HFFc6 (cell line): ENCODE results near the gene ICAM1. TPM values are rescaled to one million over a fixed set of nuclear protein-coding genes. Genes with fewer than 3 reads are reported as not detected.
A peak's percentile ranks its signal among the peaks of the same experiment; 100 is the strongest.

Experiments used
- DNase-seq: peaks from one replicate; pipeline ENCODE4 v3.0.0-alpha.2; 2018
- H3K27ac Mint-ChIP-seq: 2 replicates; pipeline ENCODE4 v1.8.0; 2020; ENCODE audit warnings: mild to moderate bottlenecking, mixed read lengths
- H3K27me3 Mint-ChIP-seq: 2 replicates; pipeline ENCODE4 v1.8.0; 2021; ENCODE audit warnings: mild to moderate bottlenecking, moderate library complexity, mixed read lengths; ENCODE audit not compliant: insufficient read depth
- H3K36me3 Mint-ChIP-seq: 2 replicates; pipeline ENCODE4 v1.8.0; 2021; ENCODE audit warnings: low read depth, mixed read lengths
- H3K4me1 Mint-ChIP-seq: 2 replicates; pipeline ENCODE4 v1.8.0; 2020; ENCODE audit warnings: low read depth, mixed read lengths
- H3K4me3 Mint-ChIP-seq: 2 replicates; pipeline ENCODE4 v1.8.0; 2020; ENCODE audit warnings: mild to moderate bottlenecking, moderate library complexity, mixed read lengths
- H3K9me3 Mint-ChIP-seq: 2 replicates; pipeline ENCODE4 v1.8.0; 2020; ENCODE audit warnings: mild to moderate bottlenecking, mixed read lengths
- CTCF ChIP-seq: fragments of 200-600 bp; sonication (generic); IDR thresholded peaks from 2 replicates; pipeline ENCODE4 v1.5.0; 2021; ENCODE audit warnings: antibody characterized with exemption, mild to moderate bottlenecking
- microRNA-seq: library from miRNA; unstranded; fragments of <30 nt; microRNA quantifications from one replicate; pipeline ENCODE4, GENCODE V29; 2019
- total RNA-seq, 6 experiments: library from RNA; stranded (reverse); fragmentation: NEBNext Ultra II Directional; extraction: Animal tissue kit (Norgen Biotek cat#: 25700); gene quantifications; 2 replicates in 1 of 6; 3 replicates in 5 of 6; pipeline ENCODE4 v1.2.3, GENCODE V29; 2021

ICAM1 gene
- total RNA-seq, 6 experiments from 2014 or later, result 5.0 to 10.1 (median 8.5) TPM

GRCh38 chr19:10335352-10335985 lies 64.5 kb downstream of the ICAM1 start:
- peaks cover 17% of the 10 kb centered on the region for H3K4me1 Mint-ChIP-seq
- H3K27ac Mint-ChIP-seq, result peak overlapping the region; percentile 97; the same call in 1 of the 2 replicates
- H3K4me3 Mint-ChIP-seq, result no peak overlapping the region
- peaks cover 6% of the 10 kb centered on the region for H3K27me3 Mint-ChIP-seq
- H3K36me3 Mint-ChIP-seq, result peaks cover 9% of the 10 kb centered on the region; the same call in 1 of the 2 replicates
- DNase-seq, result no peak
- TF ChIP-seq CTCF, result no peak
- H3K9me3 Mint-ChIP-seq, result no peaks in the 10 kb centered on the region

Small RNAs within 50 kb of the gene (microRNA-seq; reads per million reads assigned to microRNA genes)
- gene MIR4322, result not detected

Other genes starting within 250 kb of the ICAM1 start
- 10 to 100 TPM; 16.9 to 26.2 (median 21.1) TPM for gene SHFL, start 184.8 kb upstream of the ICAM1 start, total RNA-seq
- gene ANGPTL6, start 168.4 kb upstream of the ICAM1 start, total RNA-seq, result under 1 TPM in 2 of 6 experiments, not detected in 4; 0.09 to 0.15 TPM
- gene PPAN, start 164.8 kb upstream of the ICAM1 start, total RNA-seq, result 10 to 100 TPM; 36.4 to 42.2 (median 41.0) TPM
- gene P2RY11, start 159.4 kb upstream of the ICAM1 start, total RNA-seq, result 1 to 10 TPM; 4.5 to 9.9 (median 5.4) TPM
- gene EIF3G, start 151.2 kb upstream of the ICAM1 start, total RNA-seq, result 100 to 1,000 TPM; 261 to 303 (median 279) TPM
- gene DNMT1, start 76.2 kb upstream of the ICAM1 start, total RNA-seq, result 100 to 1,000 TPM in 5 of 6 experiments, 10 to 100 TPM in 1; 74.5 to 135 (median 125) TPM
- gene S1PR2, start 39.8 kb upstream of the ICAM1 start, total RNA-seq, result 10 to 100 TPM; 16.8 to 22.0 (median 20.5) TPM
- gene MRPL4, start 18.9 kb upstream of the ICAM1 start, total RNA-seq, result 10 to 100 TPM; 69.5 to 83.0 (median 72.0) TPM
- gene ICAM4, start 15.8 kb downstream of the ICAM1 start, total RNA-seq, result 1 to 10 TPM in 1 of 6 experiments, under 1 TPM in 5; 0.19 to 1.0 (median 0.74) TPM
- 10 to 100 TPM; 14.0 to 38.4 (median 14.4) TPM for gene ICAM5, start 18.8 kb downstream of the ICAM1 start, total RNA-seq
- 1 to 10 TPM in 5 of 6 experiments, under 1 TPM in 1; 1.00 to 2.7 (median 2.1) TPM for gene ZGLP1, start 38.7 kb downstream of the ICAM1 start, total RNA-seq
- gene FDX2, start 44.9 kb downstream of the ICAM1 start, total RNA-seq, result 10 to 100 TPM; 33.9 to 47.3 (median 38.5) TPM
- 10 to 100 TPM; 52.1 to 58.3 (median 55.6) TPM for gene RAVER1, start 62.4 kb downstream of the ICAM1 start, total RNA-seq
- 10 to 100 TPM; 14.7 to 17.7 (median 16.8) TPM for gene ICAM3, start 68.5 kb downstream of the ICAM1 start, total RNA-seq
- 10 to 100 TPM; 67.9 to 82.3 (median 78.5) TPM for gene TYK2, start 109.5 kb downstream of the ICAM1 start, total RNA-seq
- 100 to 1,000 TPM; 222 to 280 (median 250) TPM for gene CDC37, start 132.4 kb downstream of the ICAM1 start, total RNA-seq
- 10 to 100 TPM; 10.1 to 18.9 (median 10.8) TPM for gene PDE4A, start 149.4 kb downstream of the ICAM1 start, total RNA-seq
- 10 to 100 TPM; 58.9 to 77.1 (median 67.2) TPM for gene KEAP1, start 232.2 kb downstream of the ICAM1 start, total RNA-seq
- gene S1PR5, start 246.3 kb downstream of the ICAM1 start, total RNA-seq, result 1 to 10 TPM; 1.9 to 2.6 (median 2.4) TPM